Measurements from ENCODE around the gene PKMYT1. TPM values are rescaled to one million over a fixed set of nuclear protein-coding genes. Genes with fewer than 3 reads are reported as not detected.

The PKMYT1 gene
- total RNA-seq, 2 donors from 2014 or later, result 88.5 to 101 TPM

- peaks cover 46% of the 10 kb centered on the region for H3K4me1 Mint-ChIP-seq
- H3K27ac Mint-ChIP-seq, result peak overlapping the region; percentile 91
- Histone ChIP-seq H3K9me3 (ENCODE audit: control insufficient read depth, low read length) (no peaks in the 10 kb centered on the region), H3K27ac (ENCODE audit: low read depth, low read length) (no peak overlapping the region), H3K4me3 (ENCODE audit: low read length) (peak overlapping the region; percentile 97), H3K4me1 (ENCODE audit: control insufficient read depth, insufficient read depth, low read length) (peaks cover 8% of the 10 kb centered on the region), H3K9ac (ENCODE audit: extremely low read depth, low read length, poor library complexity, severe bottlenecking) (peak overlapping the region; percentile 93), H3K36me3 (ENCODE audit: control insufficient read depth, insufficient read depth, low read length) (peaks cover 20% of the 10 kb centered on the region), H3K27me3 (ENCODE audit: control insufficient read depth, insufficient read depth, low read length, poor library complexity, severe bottlenecking) (no peaks in the 10 kb centered on the region)
- 1 to 2% methylated on average over 13 to 20 of the region's 20 CpGs for WGBS, 2 experiments (ENCODE audit: insufficient coverage in 1 of 2, insufficient read length in 1 of 2)
- peaks cover 13% of the 10 kb centered on the region for H3K27me3 Mint-ChIP-seq (ENCODE audit: insufficient read depth)
- H3K4me3 Mint-ChIP-seq, result peak overlapping the region; percentile 88
- TF ChIP-seq CTCF (conservative IDR thresholded peaks at IDR 0.05), result no peak
- DNase-seq, result no peak
- peaks cover 25% of the 10 kb centered on the region for H3K36me3 Mint-ChIP-seq (ENCODE audit: low read depth)
- H3K9me3 Mint-ChIP-seq, result no peaks in the 10 kb centered on the region
Measured at GRCh38 chr16:3017344-3017743, 37.1 kb upstream of the PKMYT1 start.

GRCh38 chr16:3015865-3016521 lies 35.7 kb upstream of the PKMYT1 start:
- no peak for TF ChIP-seq CTCF (conservative IDR thresholded peaks at IDR 0.05)
- H3K4me3 ChIP-seq (ENCODE audit: low read length), result peak overlapping the region; percentile 97
- H3K27me3 ChIP-seq (ENCODE audit: control insufficient read depth, insufficient read depth, low read length, poor library complexity, severe bottlenecking), result no peaks in the 10 kb centered on the region
- peaks cover 15% of the 10 kb centered on the region for H3K36me3 ChIP-seq (ENCODE audit: control insufficient read depth, insufficient read depth, low read length)
- H3K4me1 ChIP-seq (ENCODE audit: control insufficient read depth, insufficient read depth, low read length), result peaks cover 5% of the 10 kb centered on the region
- 87 to 88% methylated on average over 10 to 13 of the region's 13 CpGs for WGBS, 2 experiments (ENCODE audit: insufficient coverage in 1 of 2, insufficient read length in 1 of 2)
- peaks cover 20% of the 10 kb centered on the region for H3K27me3 Mint-ChIP-seq (ENCODE audit: insufficient read depth)
- peaks cover 39% of the 10 kb centered on the region for H3K4me1 Mint-ChIP-seq
- H3K9me3 ChIP-seq (ENCODE audit: control insufficient read depth, low read length), result no peaks in the 10 kb centered on the region
- no peaks in the 10 kb centered on the region for H3K9me3 Mint-ChIP-seq
- H3K9ac ChIP-seq (ENCODE audit: extremely low read depth, low read length, poor library complexity, severe bottlenecking), result no peak overlapping the region
- peaks cover 23% of the 10 kb centered on the region for H3K36me3 Mint-ChIP-seq (ENCODE audit: low read depth)
- H3K27ac ChIP-seq (ENCODE audit: low read depth, low read length), result no peak overlapping the region
- no peak overlapping the region for H3K27ac Mint-ChIP-seq
- no peak for DNase-seq
- H3K4me3 Mint-ChIP-seq, result peak overlapping the region; percentile 88

- no peak for TF ChIP-seq CTCF (conservative IDR thresholded peaks at IDR 0.05)
- H3K4me1 Mint-ChIP-seq, result peaks cover 38% of the 10 kb centered on the region
- H3K4me3 Mint-ChIP-seq, result peak overlapping the region; percentile 88
- Histone ChIP-seq H3K36me3 (ENCODE audit: control insufficient read depth, insufficient read depth, low read length) (peaks cover 15% of the 10 kb centered on the region), H3K9ac (ENCODE audit: extremely low read depth, low read length, poor library complexity, severe bottlenecking) (no peak overlapping the region), H3K9me3 (ENCODE audit: control insufficient read depth, low read length) (no peaks in the 10 kb centered on the region), H3K4me3 (ENCODE audit: low read length) (no peak overlapping the region), H3K27ac (ENCODE audit: low read depth, low read length) (no peak overlapping the region), H3K27me3 (ENCODE audit: control insufficient read depth, insufficient read depth, low read length, poor library complexity, severe bottlenecking) (no peaks in the 10 kb centered on the region), H3K4me1 (ENCODE audit: control insufficient read depth, insufficient read depth, low read length) (peaks cover 7% of the 10 kb centered on the region)
- no peaks in the 10 kb centered on the region for H3K9me3 Mint-ChIP-seq
- H3K27ac Mint-ChIP-seq, result no peak overlapping the region
- H3K36me3 Mint-ChIP-seq (ENCODE audit: low read depth), result peaks cover 23% of the 10 kb centered on the region
- WGBS, 2 experiments (ENCODE audit: insufficient coverage in 1 of 2, insufficient read length in 1 of 2), result 93 to 94% methylated on average over 3 to 6 of the region's 6 CpGs
- H3K27me3 Mint-ChIP-seq (ENCODE audit: insufficient read depth), result peaks cover 20% of the 10 kb centered on the region
- no peak for DNase-seq
Measured at GRCh38 chr16:3014971-3015370, 34.7 kb upstream of the PKMYT1 start.
